Panc1 (cell line): ENCODE data around the gene C11orf24. TPM values are rescaled to one million over a fixed set of nuclear protein-coding genes. Genes with fewer than 3 reads are reported as not detected.

Source experiments
- ATAC-seq: fragments of 200-7000 bp; cut with Tn5 transposase; 2 replicates; pipeline ENCODE4 v1.9.1; 2020; ENCODE audit warnings: mild to moderate bottlenecking, moderate library complexity
- BruUV-seq: library from RNA; stranded (reverse); fragments of 400-500 nt; replicated peaks from 2 replicates; lab custom pipeline; 2021; lab: Mats Ljungman, UMichigan
- CTCF ChIA-PET: fragments of 300-600 bp; sonication (Branson Sonifier 250); formaldehyde crosslinking; loops from one replicate; lab custom pipeline; 2022; ENCODE audit warnings: antibody characterized with exemption; lab: Charles Lee
- POLR2A ChIA-PET: fragments of 300-600 bp; sonication (Branson Sonifier 250); formaldehyde crosslinking; loops from one replicate; lab custom pipeline; 2022; ENCODE audit warnings: antibody characterized with exemption; lab: Charles Lee
- DNase-seq: peaks from one replicate; pipeline ENCODE4 v3.0.0-alpha.2; 2010; ENCODE audit warnings: low read depth, low spot score
- H3K27ac ChIP-seq: 2 replicates; pipeline ENCODE4 v1.5.1; 2011; ENCODE audit warnings: mild to moderate bottlenecking, low read length, inconsistent platforms
- H3K27me3 ChIP-seq: fragments of 200-500 bp; sonication (Bioruptor generic); 2 replicates; pipeline ENCODE4 v1.6.0; 2014; ENCODE audit warnings: low read length, inconsistent platforms; ENCODE audit not compliant: control insufficient read depth, insufficient read depth
- H3K36me3 ChIP-seq: fragments of 200-500 bp; sonication (Bioruptor generic); 2 replicates; pipeline ENCODE4 v1.5.1; 2014; ENCODE audit warnings: inconsistent platforms, mild to moderate bottlenecking, low read length, moderate library complexity; ENCODE audit not compliant: control insufficient read depth, insufficient read depth
- H3K4me1 ChIP-seq: 2 replicates; pipeline ENCODE4 v1.5.1; 2011; ENCODE audit warnings: inconsistent platforms, mild to moderate bottlenecking, low read length, moderate library complexity; ENCODE audit not compliant: control insufficient read depth, insufficient read depth
- H3K4me3 ChIP-seq, 2 experiments: 2 replicates each; pipeline ENCODE4 v1.5.1; 2011 to 2012; ENCODE audit warnings: low read depth in 2 of 2, low read length in 2 of 2, mild to moderate bottlenecking in 2 of 2, inconsistent platforms in 1 of 2, moderate library complexity in 1 of 2
- H3K9me3 ChIP-seq: fragments of 200-500 bp; sonication (Bioruptor generic); 2 replicates; pipeline ENCODE4 v1.5.1; 2014; ENCODE audit warnings: low read depth, mild to moderate bottlenecking, inconsistent platforms, low read length, moderate library complexity; ENCODE audit not compliant: control insufficient read depth, insufficient read depth
- POLR2AphosphoS5 ChIP-seq: IDR thresholded peaks from 2 replicates; pipeline ENCODE4 v1.6.1; 2012; ENCODE audit warnings: mild to moderate bottlenecking, low read depth, low read length, moderate library complexity
- SIN3A ChIP-seq: IDR thresholded peaks from 2 replicates; pipeline ENCODE4 v1.6.1; 2012; ENCODE audit warnings: low read depth, mild to moderate bottlenecking, low read length, moderate library complexity, borderline replicate concordance; ENCODE audit not compliant: insufficient read depth
- TCF7L2 ChIP-seq: IDR thresholded peaks from 2 replicates; pipeline ENCODE4 v1.6.1; 2011; ENCODE audit warnings: mild to moderate bottlenecking, low read depth, low read length, inconsistent platforms
- in situ Hi-C: cut with HindIII; loops from 2 replicates; pipeline ENCODE4 v1.10.0; 2016; ENCODE audit warnings: low sequenced_read_pairs, low pct_unique_long_range_greater_than_20kb
- intact Hi-C: fragments of 100-400 bp; cut with micrococcal nuclease; formaldehyde crosslinking; loops from one replicate; pipeline ENCODE4 v1.10.0; 2022; ENCODE audit not compliant: unreplicated experiment
- total RNA-seq: library from RNA; stranded (reverse); gene quantifications from one replicate; pipeline ENCODE4 v1.2.1, GENCODE V29; 2021; ENCODE audit not compliant: unreplicated experiment
- TF ChIP-seq, protein P1 (sequence below): fragments of 450-650 bp; IDR thresholded peaks from 2 replicates; pipeline ENCODE4 v1.5.1; 2017; ENCODE audit warnings: mild to moderate bottlenecking
- TF ChIP-seq, protein P2 (sequence below), 2 experiments: IDR thresholded peaks; 2 replicates each; pipeline ENCODE4 v1.6.1; 2011 to 2012; ENCODE audit warnings: low read depth in 2 of 2, control low read depth in 1 of 2, low read length in 1 of 2, mild to moderate bottlenecking in 1 of 2, moderate library complexity in 1 of 2; ENCODE audit not compliant: insufficient read depth in 1 of 2

C11orf24 gene
- total RNA-seq, 1 experiment from 2014 or later: 53.1 TPM

DNA sequence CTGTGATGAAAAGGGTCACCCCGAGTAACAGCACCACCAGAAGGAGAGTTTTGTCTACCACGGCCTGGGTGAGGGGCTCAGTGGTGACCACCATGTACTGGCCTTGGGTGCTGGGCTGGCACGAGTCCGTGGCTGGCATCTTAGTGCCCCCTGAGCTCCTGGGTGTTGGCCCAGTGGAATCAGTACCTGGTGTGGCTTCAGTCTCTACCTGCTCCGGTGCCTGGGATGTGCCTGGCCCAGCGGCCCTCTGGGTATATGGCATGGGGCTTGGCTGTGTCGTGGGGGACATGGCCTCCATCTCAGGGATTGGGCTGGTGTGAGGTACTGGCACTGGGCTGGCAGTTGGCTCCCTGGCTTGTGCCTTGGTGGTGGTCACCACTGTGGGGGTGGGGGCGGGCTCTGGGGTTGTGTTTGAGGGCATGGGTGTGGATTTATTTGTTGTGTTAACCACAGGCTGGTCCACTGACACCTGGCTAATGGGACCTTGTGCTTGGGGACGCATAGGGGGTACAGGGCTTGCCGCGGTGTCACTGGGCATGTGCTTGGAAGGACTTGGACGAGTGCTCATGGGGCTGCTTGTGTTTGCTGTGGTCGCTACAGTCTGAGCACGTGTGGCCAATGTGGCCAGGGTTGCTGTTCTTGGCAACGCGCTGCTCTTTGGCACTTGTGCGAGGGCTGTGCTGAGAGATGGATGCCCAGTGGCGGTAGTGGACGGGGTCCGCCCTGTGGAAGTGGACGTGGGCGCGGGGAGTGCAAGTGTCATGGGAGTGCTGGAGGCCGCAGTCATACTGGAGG, 9.8 kb downstream of the C11orf24 start:
- no peak overlapping the region for H3K27ac ChIP-seq
- in situ Hi-C loops: no loop called here
- no peaks in the 10 kb centered on the region for H3K9me3 ChIP-seq
- no peak for ATAC-seq
- intact Hi-C loops: no loop called here
- TF ChIP-seq, protein P1, sequence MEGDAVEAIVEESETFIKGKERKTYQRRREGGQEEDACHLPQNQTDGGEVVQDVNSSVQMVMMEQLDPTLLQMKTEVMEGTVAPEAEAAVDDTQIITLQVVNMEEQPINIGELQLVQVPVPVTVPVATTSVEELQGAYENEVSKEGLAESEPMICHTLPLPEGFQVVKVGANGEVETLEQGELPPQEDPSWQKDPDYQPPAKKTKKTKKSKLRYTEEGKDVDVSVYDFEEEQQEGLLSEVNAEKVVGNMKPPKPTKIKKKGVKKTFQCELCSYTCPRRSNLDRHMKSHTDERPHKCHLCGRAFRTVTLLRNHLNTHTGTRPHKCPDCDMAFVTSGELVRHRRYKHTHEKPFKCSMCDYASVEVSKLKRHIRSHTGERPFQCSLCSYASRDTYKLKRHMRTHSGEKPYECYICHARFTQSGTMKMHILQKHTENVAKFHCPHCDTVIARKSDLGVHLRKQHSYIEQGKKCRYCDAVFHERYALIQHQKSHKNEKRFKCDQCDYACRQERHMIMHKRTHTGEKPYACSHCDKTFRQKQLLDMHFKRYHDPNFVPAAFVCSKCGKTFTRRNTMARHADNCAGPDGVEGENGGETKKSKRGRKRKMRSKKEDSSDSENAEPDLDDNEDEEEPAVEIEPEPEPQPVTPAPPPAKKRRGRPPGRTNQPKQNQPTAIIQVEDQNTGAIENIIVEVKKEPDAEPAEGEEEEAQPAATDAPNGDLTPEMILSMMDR: no peak
- no peak for TF ChIP-seq TCF7L2
- TF ChIP-seq, protein P2, sequence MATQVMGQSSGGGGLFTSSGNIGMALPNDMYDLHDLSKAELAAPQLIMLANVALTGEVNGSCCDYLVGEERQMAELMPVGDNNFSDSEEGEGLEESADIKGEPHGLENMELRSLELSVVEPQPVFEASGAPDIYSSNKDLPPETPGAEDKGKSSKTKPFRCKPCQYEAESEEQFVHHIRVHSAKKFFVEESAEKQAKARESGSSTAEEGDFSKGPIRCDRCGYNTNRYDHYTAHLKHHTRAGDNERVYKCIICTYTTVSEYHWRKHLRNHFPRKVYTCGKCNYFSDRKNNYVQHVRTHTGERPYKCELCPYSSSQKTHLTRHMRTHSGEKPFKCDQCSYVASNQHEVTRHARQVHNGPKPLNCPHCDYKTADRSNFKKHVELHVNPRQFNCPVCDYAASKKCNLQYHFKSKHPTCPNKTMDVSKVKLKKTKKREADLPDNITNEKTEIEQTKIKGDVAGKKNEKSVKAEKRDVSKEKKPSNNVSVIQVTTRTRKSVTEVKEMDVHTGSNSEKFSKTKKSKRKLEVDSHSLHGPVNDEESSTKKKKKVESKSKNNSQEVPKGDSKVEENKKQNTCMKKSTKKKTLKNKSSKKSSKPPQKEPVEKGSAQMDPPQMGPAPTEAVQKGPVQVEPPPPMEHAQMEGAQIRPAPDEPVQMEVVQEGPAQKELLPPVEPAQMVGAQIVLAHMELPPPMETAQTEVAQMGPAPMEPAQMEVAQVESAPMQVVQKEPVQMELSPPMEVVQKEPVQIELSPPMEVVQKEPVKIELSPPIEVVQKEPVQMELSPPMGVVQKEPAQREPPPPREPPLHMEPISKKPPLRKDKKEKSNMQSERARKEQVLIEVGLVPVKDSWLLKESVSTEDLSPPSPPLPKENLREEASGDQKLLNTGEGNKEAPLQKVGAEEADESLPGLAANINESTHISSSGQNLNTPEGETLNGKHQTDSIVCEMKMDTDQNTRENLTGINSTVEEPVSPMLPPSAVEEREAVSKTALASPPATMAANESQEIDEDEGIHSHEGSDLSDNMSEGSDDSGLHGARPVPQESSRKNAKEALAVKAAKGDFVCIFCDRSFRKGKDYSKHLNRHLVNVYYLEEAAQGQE (IDR thresholded peaks at IDR 0.05; ENCODE audit: insufficient read depth in 1 of 2, low read depth in 2 of 2, low read length in 1 of 2): no peak
- TF ChIP-seq POLR2AphosphoS5: peak; percentile 50; the same call in 1 of the 2 replicates
- CTCF ChIA-PET: no interaction called here
- POLR2A ChIA-PET: no interaction called here
- H3K27me3 ChIP-seq: no peaks in the 10 kb centered on the region
- DNase-seq: no peak
- H3K4me1 ChIP-seq: peaks cover 4% of the 10 kb centered on the region
- no peak overlapping the region for H3K4me3 ChIP-seq
- H3K36me3 ChIP-seq: no peaks in the 10 kb centered on the region
- no TSS peak for BruUV-seq

DNA sequence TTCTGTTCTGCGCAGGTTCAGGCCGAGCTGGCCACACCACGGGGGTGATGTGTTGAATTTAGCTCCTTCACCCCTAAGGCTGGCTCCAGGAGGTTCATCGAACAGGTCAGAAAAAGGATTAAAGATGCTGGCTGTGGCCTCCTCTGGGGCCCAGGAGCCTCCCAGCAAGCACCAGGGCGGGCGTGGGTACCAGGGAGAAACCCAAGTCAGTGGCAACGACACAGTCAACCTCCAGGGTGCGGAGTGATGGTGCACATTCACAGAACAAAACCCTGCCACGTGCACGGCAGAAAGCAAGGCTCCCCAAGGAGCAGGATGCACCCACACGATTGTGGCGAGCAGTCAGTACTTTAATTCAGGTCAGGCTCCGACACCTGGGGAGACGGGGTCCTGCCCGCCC, 10.8 kb downstream of the C11orf24 start:
- ATAC-seq: no peak
- no peak for DNase-seq
- Histone ChIP-seq H3K4me3 (no peak overlapping the region), H3K36me3 (no peaks in the 10 kb centered on the region), H3K27me3 (no peaks in the 10 kb centered on the region), H3K9me3 (no peaks in the 10 kb centered on the region), H3K4me1 (peaks cover 13% of the 10 kb centered on the region), H3K27ac (no peak overlapping the region)
- no TSS peak for BruUV-seq
- TF ChIP-seq SIN3A: no peak
- TF ChIP-seq POLR2AphosphoS5: no peak
- TF ChIP-seq TCF7L2: no peak
- TF ChIP-seq, protein P1: no peak
- TF ChIP-seq, protein P2 (IDR thresholded peaks at IDR 0.05; ENCODE audit: insufficient read depth in 1 of 2, low read depth in 2 of 2, low read length in 1 of 2): no peak
- intact Hi-C loops: no loop called here
- POLR2A ChIA-PET: no interaction called here
- CTCF ChIA-PET: interaction anchor here (2.4 kb wide), 1 partner anchor 37 kb away, joined by 8 read pairs; no protein-coding TSS in a partner anchor
- in situ Hi-C loops: no loop called here
